Liver (tissue), 9 donors: ENCODE data around the gene MEIS2. TPM values are rescaled to one million over a fixed set of nuclear protein-coding genes. Genes with fewer than 3 reads are reported as not detected.

Experiments
- DNase-seq: peaks from one replicate; pipeline ENCODE4 v3.0.0-alpha.2; 2017; ENCODE audit warnings: low spot score
- H3K27ac ChIP-seq, 2 donors: one replicate each; pipeline ENCODE4 v1.7.0; 2013; ENCODE audit warnings: inconsistent platforms in 2 of 2, low read length in 2 of 2, control low read depth in 1 of 2, low read depth in 1 of 2, mild to moderate bottlenecking in 1 of 2
- H3K27me3 ChIP-seq, 4 donors: one replicate each; pipeline versions ENCODE4 v1.6.1 to v1.7.0; 2013; ENCODE audit warnings: low read length in 3 of 4, inconsistent platforms in 1 of 4, mild to moderate bottlenecking in 1 of 4, moderate library complexity in 1 of 4; ENCODE audit not compliant: control insufficient read depth in 4 of 4, insufficient read depth in 4 of 4
- H3K36me3 ChIP-seq, 4 donors: one replicate each; pipeline versions ENCODE4 v1.6.1 to v1.7.0; 2013; ENCODE audit warnings: low read length in 3 of 4, mild to moderate bottlenecking in 3 of 4, low read depth in 1 of 4, moderate library complexity in 1 of 4; ENCODE audit not compliant: control insufficient read depth in 4 of 4, insufficient read depth in 3 of 4
- H3K4me1 ChIP-seq, 4 donors: one replicate each; pipeline versions ENCODE4 v1.6.1 to v1.7.0; 2013; ENCODE audit warnings: low read length in 3 of 4, mild to moderate bottlenecking in 3 of 4, moderate library complexity in 1 of 4; ENCODE audit not compliant: control insufficient read depth in 4 of 4, insufficient read depth in 4 of 4
- H3K4me3 ChIP-seq, 3 donors: one replicate each; pipeline versions ENCODE4 v1.6.1 to v1.7.0; 2013; ENCODE audit warnings: low read length in 3 of 3, control low read depth in 1 of 3, low read depth in 1 of 3, mild to moderate bottlenecking in 1 of 3
- H3K9ac ChIP-seq, 2 donors: one replicate each; pipeline ENCODE4 v1.7.0; 2013; ENCODE audit warnings: low read length in 2 of 2, mild to moderate bottlenecking in 2 of 2, moderate library complexity in 2 of 2, control low read depth in 1 of 2, low read depth in 1 of 2
- H3K9me3 ChIP-seq, 4 donors: one replicate each; pipeline versions ENCODE4 v1.6.1 to v1.7.0; 2013; ENCODE audit warnings: low read length in 3 of 4; ENCODE audit not compliant: control insufficient read depth in 4 of 4
- ATF3 ChIP-seq: IDR thresholded peaks from 2 replicates; pipeline ENCODE4 v1.6.1; 2016; ENCODE audit warnings: antibody characterized with exemption
- CTCF ChIP-seq: fragments of 150-350 bp; IDR thresholded peaks from 2 replicates; pipeline ENCODE4 v1.5.1; 2017; ENCODE audit warnings: improper control_type of control experiment, low read depth, low read length; ENCODE audit not compliant: missing input control
- EGR1 ChIP-seq, 2 donors: IDR thresholded peaks; 2 replicates each; pipeline ENCODE4 v1.6.1; 2016 to 2018; ENCODE audit warnings: antibody characterized with exemption in 2 of 2, low read depth in 2 of 2
- FOXA2 ChIP-seq: IDR thresholded peaks from 2 replicates; pipeline ENCODE4 v1.6.1; 2016; ENCODE audit warnings: antibody characterized with exemption
- GABPA ChIP-seq, 2 donors: IDR thresholded peaks in 1 of 2; conservative IDR thresholded peaks in 1 of 2; 2 replicates each; pipeline ENCODE4 v1.6.1; 2016; ENCODE audit warnings: antibody characterized with exemption in 2 of 2, mild to moderate bottlenecking in 1 of 2, moderate library complexity in 1 of 2
- HNF4A ChIP-seq, 2 donors: conservative IDR thresholded peaks; 2 replicates each; pipeline ENCODE4 v1.6.1; 2016; ENCODE audit warnings: antibody characterized with exemption in 2 of 2, mild to moderate bottlenecking in 2 of 2
- HNF4G ChIP-seq: IDR thresholded peaks from 2 replicates; pipeline ENCODE4 v1.6.1; 2016; ENCODE audit warnings: antibody characterized with exemption
- JUND ChIP-seq, 2 donors: IDR thresholded peaks; 2 replicates each; pipeline ENCODE4 v1.6.1; 2016; ENCODE audit warnings: antibody characterized with exemption in 2 of 2
- MAX ChIP-seq: IDR thresholded peaks from 2 replicates; pipeline ENCODE4 v1.6.1; 2016; ENCODE audit warnings: antibody characterized with exemption
- NR2F2 ChIP-seq: IDR thresholded peaks from 2 replicates; pipeline ENCODE4 v1.6.1; 2016; ENCODE audit warnings: antibody characterized with exemption
- REST ChIP-seq: IDR thresholded peaks from 2 replicates; pipeline ENCODE4 v1.6.1; 2016; ENCODE audit warnings: antibody characterized with exemption, mild to moderate bottlenecking
- RXRA ChIP-seq, 2 donors: IDR thresholded peaks; 2 replicates each; pipeline ENCODE4 v1.6.1; 2017 to 2018; ENCODE audit warnings: antibody characterized with exemption in 2 of 2, mild to moderate bottlenecking in 1 of 2
- SP1 ChIP-seq: IDR thresholded peaks from 2 replicates; pipeline ENCODE4 v1.6.1; 2018; ENCODE audit warnings: antibody characterized with exemption, mild to moderate bottlenecking
- TAF1 ChIP-seq: conservative IDR thresholded peaks from 2 replicates; pipeline ENCODE4 v1.6.1; 2016; ENCODE audit warnings: antibody characterized with exemption, mild to moderate bottlenecking
- YY1 ChIP-seq: IDR thresholded peaks from 2 replicates; pipeline ENCODE4 v1.6.1; 2016; ENCODE audit warnings: antibody characterized with exemption, mild to moderate bottlenecking
- ZBTB33 ChIP-seq: IDR thresholded peaks from 2 replicates; pipeline ENCODE4 v1.6.1; 2016; ENCODE audit warnings: antibody characterized with exemption
- WGBS: extraction: QIAGEN DNeasy Blood & Tissue Kit; methylation state at CpG from one replicate; pipeline ENCODE4 v1.1.7; 2013; 5-methylcytosine and 5-hydroxymethylcytosine counted together
- polyA plus RNA-seq, 2 donors: library from polyadenylated mRNA; stranded (reverse) in 1 of 2; unstranded in 1 of 2; fragments of 200-250 nt in 1 of 2; fragments of >200 nt in 1 of 2; fragmentation: Nextera tagmentation in 1 of 2; extraction: Ambion mirVana in 1 of 2; gene quantifications; one replicate each; pipeline versions ENCODE4 v1.2.1 to v1.2.3, GENCODE V29; 2013 to 2015
- total RNA-seq, 2 donors: library from RNA; depleted of rRNA; stranded (reverse); fragments of >200 nt; gene quantifications; one replicate each; pipeline ENCODE4 v1.2.3, GENCODE V29; 2014
- donor health status: healthy.
- donor health status: healthy.
- donor health status: healthy.
- donor health status: healthy.
- donor health status: healthy.

Gene MEIS2
- total and polyA plus RNA-seq, 4 donors: 3.9 to 12.6 (median 7.6) TPM

- H3K27me3 ChIP-seq: no peaks in the 10 kb centered on the region
- TF ChIP-seq ZBTB33 (no peak), RXRA (IDR thresholded peaks at IDR 0.05) (no peak), CTCF (no peak), NR2F2 (no peak), YY1 (no peak), REST (no peak)
- H3K9ac ChIP-seq: no peak overlapping the region
- no peak overlapping the region for H3K4me3 ChIP-seq
- 93% methylated on average over 1 of the region's 1 CpG for WGBS
- no peaks in the 10 kb centered on the region for H3K9me3 ChIP-seq
- no peaks in the 10 kb centered on the region for H3K36me3 ChIP-seq
- no peak overlapping the region for H3K27ac ChIP-seq
- DNase-seq: no peak
- no peaks in the 10 kb centered on the region for H3K4me1 ChIP-seq
Measured at GRCh38 chr15:36954486-36954885, 145.9 kb downstream of the MEIS2 start.

- no peak for TF ChIP-seq GABPA (IDR thresholded peaks at IDR 0.05 in 1 of 2, conservative IDR thresholded peaks at IDR 0.05 in 1 of 2)
- no peak for TF ChIP-seq NR2F2
- TF ChIP-seq JUND (IDR thresholded peaks at IDR 0.05): no peak
- no peak for TF ChIP-seq ATF3
- no peak for TF ChIP-seq MAX
- no peak for TF ChIP-seq EGR1 (IDR thresholded peaks at IDR 0.05; ENCODE audit: low read depth in 2 of 2)
- no peak for TF ChIP-seq YY1
- TF ChIP-seq ZBTB33: no peak
- TF ChIP-seq REST: no peak
- TF ChIP-seq FOXA2: no peak
- no peak for TF ChIP-seq SP1
- TF ChIP-seq TAF1: no peak
- TF ChIP-seq HNF4G: no peak
- TF ChIP-seq CTCF: no peak
- TF ChIP-seq RXRA (IDR thresholded peaks at IDR 0.05): no peak
- no peak for TF ChIP-seq HNF4A (conservative IDR thresholded peaks at IDR 0.05)
- no peak overlapping the region for H3K27ac ChIP-seq
- no peaks in the 10 kb centered on the region for H3K27me3 ChIP-seq
- H3K4me1 ChIP-seq: no peaks in the 10 kb centered on the region
- no peaks in the 10 kb centered on the region for H3K36me3 ChIP-seq
- no peaks in the 10 kb centered on the region for H3K9me3 ChIP-seq
- no peak for DNase-seq
- WGBS: 79% methylated on average over 3 of the region's 3 CpGs
- H3K9ac ChIP-seq: no peak overlapping the region
- no peak overlapping the region for H3K4me3 ChIP-seq
Measured at GRCh38 chr15:36953346-36953745, 147.0 kb downstream of the MEIS2 start.
